B cell (primary cell): Measurements from ENCODE around the gene ESPNL. TPM values are rescaled to one million over a fixed set of nuclear protein-coding genes. Genes with fewer than 3 reads are reported as not detected.

Experiments
- ATAC-seq: fragments of 200-7000 bp; cut with Tn5 transposase; one replicate; pipeline ENCODE4 v1.10.0; 2021; ENCODE audit warnings: low read depth, mild to moderate bottlenecking, moderate number of reproducible peaks, moderate library complexity
- CTCF ChIA-PET: fragments of 350-600 bp; sonication (Branson Sonifier 250); formaldehyde crosslinking; loops from one replicate; lab custom pipeline; 2021; ENCODE audit warnings: antibody characterized with exemption, inconsistent platforms; lab: Charles Lee
- POLR2A ChIA-PET: fragments of 350-600 bp; sonication (Branson Sonifier 250); formaldehyde crosslinking; loops from one replicate; lab custom pipeline; 2021; ENCODE audit warnings: antibody characterized with exemption; lab: Charles Lee
- DNase-seq: peaks from one replicate; pipeline ENCODE4 v3.0.0; 2013
- H2AFZ ChIP-seq: 2 replicates; pipeline ENCODE4 v1.6.1; 2012; ENCODE audit warnings: mild to moderate bottlenecking, low read depth, low read length; ENCODE audit not compliant: insufficient read depth, poor library complexity, severe bottlenecking
- H3K27ac ChIP-seq, 2 donors: 1 replicate in 1 of 2; 2 replicates in 1 of 2; pipeline ENCODE4 v1.5.1; 2012 to 2013; ENCODE audit warnings: low read length in 2 of 2, mild to moderate bottlenecking in 2 of 2, moderate library complexity in 1 of 2
- H3K27me3 ChIP-seq, 4 experiments: fragments of 200-600 bp in 1 of 4; sonication (generic) in 1 of 4; replicated peaks in 1 of 4; 1 replicate in 2 of 4; 2 replicates in 2 of 4; pipeline versions ENCODE4 v1.6.1 to v1.7.0; 2013 to 2016; ENCODE audit warnings: low read length in 3 of 4, mild to moderate bottlenecking in 2 of 4, mixed read lengths in 1 of 4, moderate library complexity in 1 of 4; ENCODE audit not compliant: insufficient read depth in 4 of 4, control insufficient read depth in 3 of 4; ENCODE audit errors: control extremely low read depth in 1 of 4
- H3K36me3 ChIP-seq, 2 experiments: replicated peaks in 1 of 2; 1 replicate in 1 of 2; 2 replicates in 1 of 2; pipeline versions ENCODE4 v1.6.1 to v1.7.1; 2013; ENCODE audit warnings: low read length in 1 of 2; ENCODE audit not compliant: insufficient read depth in 2 of 2, control insufficient read depth in 1 of 2; ENCODE audit errors: control extremely low read depth in 1 of 2, extremely low read depth in 1 of 2
- H3K4me1 ChIP-seq, 2 donors: fragments of 200-600 bp in 1 of 2; sonication (generic) in 1 of 2; 1 replicate in 1 of 2; 2 replicates in 1 of 2; pipeline versions ENCODE4 v1.5.1 to v1.6.1; 2013 to 2017; ENCODE audit warnings: low read length in 2 of 2; ENCODE audit not compliant: control insufficient read depth in 2 of 2, insufficient read depth in 2 of 2
- H3K4me2 ChIP-seq: replicated peaks from 2 replicates; pipeline ENCODE3; 2012; ENCODE audit warnings: mild to moderate bottlenecking, low read depth, low read length; ENCODE audit not compliant: poor library complexity, severe bottlenecking
- H3K4me3 ChIP-seq, 5 experiments: fragments of 200-600 bp in 1 of 5; sonication (generic) in 1 of 5; 1 replicate in 3 of 5; 2 replicates in 2 of 5; pipeline versions ENCODE4 v1.5.1 to v1.7.0; 2011 to 2016; ENCODE audit warnings: low read length in 4 of 5, mild to moderate bottlenecking in 4 of 5, low read depth in 2 of 5, control low read depth in 1 of 5, moderate library complexity in 1 of 5; ENCODE audit not compliant: insufficient read depth in 1 of 5; ENCODE audit errors: control extremely low read depth in 1 of 5, extremely low read depth in 1 of 5
- H3K79me2 ChIP-seq: fragments of 200-600 bp; sonication (generic); one replicate; pipeline ENCODE4 v1.6.0; 2016; ENCODE audit warnings: low read length; ENCODE audit not compliant: control insufficient read depth, insufficient read depth
- H3K9ac ChIP-seq: fragments of 200-600 bp; sonication (generic); 2 replicates; pipeline ENCODE4 v1.6.1; 2017; ENCODE audit warnings: mild to moderate bottlenecking, low read length, moderate library complexity
- H3K9me3 ChIP-seq, 3 donors: one replicate each; pipeline versions ENCODE4 v1.6.1 to v1.7.1; 2013; ENCODE audit warnings: low read length in 2 of 3; ENCODE audit not compliant: control insufficient read depth in 2 of 3, insufficient read depth in 1 of 3; ENCODE audit errors: control extremely low read depth in 1 of 3
- H4K20me1 ChIP-seq: 2 replicates; pipeline ENCODE4 v1.6.0; 2012; ENCODE audit warnings: mild to moderate bottlenecking, low read length; ENCODE audit not compliant: insufficient read depth, control insufficient read depth, poor library complexity, severe bottlenecking
- H3K27ac Mint-ChIP-seq: one replicate; pipeline ENCODE4 v1.8.0; 2021; ENCODE audit warnings: mixed read lengths
- H3K27me3 Mint-ChIP-seq: one replicate; pipeline ENCODE4 v1.8.0; 2021; ENCODE audit warnings: mixed read lengths
- H3K4me1 Mint-ChIP-seq: one replicate; pipeline ENCODE4 v1.8.0; 2021; ENCODE audit warnings: mixed read lengths
- H3K4me3 Mint-ChIP-seq: one replicate; pipeline ENCODE4 v1.8.0; 2021; ENCODE audit warnings: mixed read lengths
- H3K9me3 Mint-ChIP-seq: one replicate; pipeline ENCODE4 v1.8.0; 2022; ENCODE audit warnings: mixed read lengths; ENCODE audit not compliant: insufficient read depth
- EZH2 ChIP-seq: IDR thresholded peaks from 2 replicates; pipeline ENCODE4 v1.6.1; 2012; ENCODE audit warnings: borderline replicate concordance, low read depth, mild to moderate bottlenecking, moderate library complexity, low read length; ENCODE audit not compliant: insufficient read depth, poor library complexity, severe bottlenecking
- WGBS: methylation state at CpG from one replicate; pipeline ENCODE4 v1.1.5; 2013; ENCODE audit warnings: missing lambda C conversion rate; ENCODE audit not compliant: insufficient coverage; 5-methylcytosine and 5-hydroxymethylcytosine counted together
- intact Hi-C: fragments of 100-400 bp; cut with micrococcal nuclease; formaldehyde crosslinking; loops from one replicate; pipeline ENCODE4 v1.10.0; 2022
- polyA plus RNA-seq: library from polyadenylated mRNA; depleted of rRNA; stranded (reverse); fragments of >200 nt; gene quantifications from 2 replicates; pipeline ENCODE4 v1.2.3, GENCODE V29; 2012
- total RNA-seq, 2 donors: library from RNA; stranded (reverse); fragments of 120-200 nt in 1 of 2; gene quantifications; 1 replicate in 1 of 2; 2 replicates in 1 of 2; pipeline versions ENCODE4 v1.2.3 to v1.2.4, GENCODE V29; 2013 to 2022
- TF ChIP-seq, protein P1 (sequence below): fragments of 200-600 bp; IDR thresholded peaks from one replicate; pipeline ENCODE4 v1.8.0; 2022; ENCODE audit warnings: antibody characterized with exemption, mild to moderate bottlenecking

The ESPNL gene
- total and polyA plus RNA-seq, 2 donors (not counting 1 experiment from before 2014, with no cell fraction given): 1.6 to 2.5 TPM

- Mint-ChIP-seq H3K9me3 (peaks cover 3% of the 10 kb centered on the region), H3K4me1 (no peaks in the 10 kb centered on the region), H3K4me3 (no peak overlapping the region), H3K27me3 (peaks cover 20% of the 10 kb centered on the region), H3K27ac (no peak overlapping the region)
- ATAC-seq (no peak), DNase-seq (no peak)
- Histone ChIP-seq H4K20me1 (no peaks in the 10 kb centered on the region), H3K36me3 (no peaks in the 10 kb centered on the region), H3K4me1 (no peaks in the 10 kb centered on the region), H3K4me2 (no peak overlapping the region), H3K4me3 (no peak overlapping the region), H3K27me3 (peaks cover 0 to 3% (median 0%) of the 10 kb centered on the region in 4 experiments), H3K79me2 (no peaks in the 10 kb centered on the region), H3K9me3 (peaks cover 0 to 8% (median under 1%) of the 10 kb centered on the region in 3 donors), H3K27ac (no peak overlapping the region), H3K9ac (no peak overlapping the region), H2AFZ (no peak overlapping the region)
- TF ChIP-seq, protein P1, sequence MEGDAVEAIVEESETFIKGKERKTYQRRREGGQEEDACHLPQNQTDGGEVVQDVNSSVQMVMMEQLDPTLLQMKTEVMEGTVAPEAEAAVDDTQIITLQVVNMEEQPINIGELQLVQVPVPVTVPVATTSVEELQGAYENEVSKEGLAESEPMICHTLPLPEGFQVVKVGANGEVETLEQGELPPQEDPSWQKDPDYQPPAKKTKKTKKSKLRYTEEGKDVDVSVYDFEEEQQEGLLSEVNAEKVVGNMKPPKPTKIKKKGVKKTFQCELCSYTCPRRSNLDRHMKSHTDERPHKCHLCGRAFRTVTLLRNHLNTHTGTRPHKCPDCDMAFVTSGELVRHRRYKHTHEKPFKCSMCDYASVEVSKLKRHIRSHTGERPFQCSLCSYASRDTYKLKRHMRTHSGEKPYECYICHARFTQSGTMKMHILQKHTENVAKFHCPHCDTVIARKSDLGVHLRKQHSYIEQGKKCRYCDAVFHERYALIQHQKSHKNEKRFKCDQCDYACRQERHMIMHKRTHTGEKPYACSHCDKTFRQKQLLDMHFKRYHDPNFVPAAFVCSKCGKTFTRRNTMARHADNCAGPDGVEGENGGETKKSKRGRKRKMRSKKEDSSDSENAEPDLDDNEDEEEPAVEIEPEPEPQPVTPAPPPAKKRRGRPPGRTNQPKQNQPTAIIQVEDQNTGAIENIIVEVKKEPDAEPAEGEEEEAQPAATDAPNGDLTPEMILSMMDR: no peak
- TF ChIP-seq EZH2: no peak
- 100% methylated on average over 1 of the region's 2 CpGs for WGBS
- ChIA-PET POLR2A (no interaction called here), CTCF (no interaction called here)
- intact Hi-C loops: no loop called here
These were observed 46.9 kb upstream of the ESPNL start for GRCh38 chr2:238053191-238053776.

GRCh38 chr2:238055841-238056240 is 44.3 kb upstream of the ESPNL start:
- no CpG with 5 or more reads among the region's 3 CpGs for WGBS
- ChIA-PET CTCF (no interaction called here), POLR2A (no interaction called here)
- ATAC-seq (no peak), DNase-seq (no peak)
- H3K9me3 Mint-ChIP-seq: peaks cover 5% of the 10 kb centered on the region
- TF ChIP-seq, protein P1: no peak
- TF ChIP-seq EZH2: no peak
- Histone ChIP-seq H3K9me3 (peaks cover 0 to 3% (median 0%) of the 10 kb centered on the region in 3 donors), H3K27me3 (peaks cover 0 to 3% (median 0%) of the 10 kb centered on the region in 4 experiments), H3K4me2 (no peak overlapping the region), H3K9ac (no peak overlapping the region), H3K79me2 (no peaks in the 10 kb centered on the region), H3K36me3 (no peaks in the 10 kb centered on the region), H2AFZ (no peak overlapping the region), H3K27ac (no peak overlapping the region), H3K4me3 (no peak overlapping the region), H4K20me1 (no peaks in the 10 kb centered on the region), H3K4me1 (peaks cover 7 to 8% of the 10 kb centered on the region in 2 donors)
- no peak overlapping the region for H3K27ac Mint-ChIP-seq
- intact Hi-C loops: no loop called here
- peaks cover 20% of the 10 kb centered on the region for H3K27me3 Mint-ChIP-seq
- H3K4me3 Mint-ChIP-seq: no peak overlapping the region
- peaks cover 12% of the 10 kb centered on the region for H3K4me1 Mint-ChIP-seq
